Body of pancreas (tissue), 4 donors: Measurements from ENCODE around the gene MAB21L3. TPM values are rescaled to one million over a fixed set of nuclear protein-coding genes. Genes with fewer than 3 reads are reported as not detected.
A peak's percentile ranks its signal among the peaks of the same experiment; 100 is the strongest.

Experiments used
- ATAC-seq: fragments of 150-250 bp; one replicate; pipeline ENCODE4 v1.9.1; 2016
- DNase-seq, 4 donors: peaks; one replicate each; pipeline ENCODE4 v3.0.0-alpha.2; 2019
- H3K27ac ChIP-seq, 4 donors: fragments of 200-600 bp; sonication (generic); 1 replicate in 3 of 4; 2 replicates in 1 of 4; pipeline versions ENCODE4 v1.5.1 to v1.6.1; 2016 to 2019; ENCODE audit warnings: mild to moderate bottlenecking in 1 of 4, mixed read lengths in 1 of 4, moderate library complexity in 1 of 4
- H3K27me3 ChIP-seq, 2 donors: fragments of 200-600 bp; sonication (generic); one replicate each; pipeline ENCODE4 v1.6.0; 2016; ENCODE audit warnings: mild to moderate bottlenecking in 1 of 2
- H3K36me3 ChIP-seq, 2 donors: fragments of 200-600 bp; sonication (generic); replicated peaks in 1 of 2; 2 replicates each; pipeline ENCODE4 v1.5.1; 2016; ENCODE audit warnings: low read depth in 2 of 2; ENCODE audit not compliant: insufficient read depth in 1 of 2
- H3K4me1 ChIP-seq: fragments of 200-600 bp; sonication (generic); one replicate; pipeline ENCODE4 v1.6.0; 2016
- H3K4me3 ChIP-seq, 2 donors: fragments of 200-600 bp; sonication (generic); 1 replicate in 1 of 2; 2 replicates in 1 of 2; pipeline ENCODE4 v1.5.1; 2016 to 2019
- H3K9me3 ChIP-seq, 3 donors: fragments of 200-600 bp; sonication (generic); 1 replicate in 2 of 3; 2 replicates in 1 of 3; pipeline ENCODE4 v1.5.1; 2016
- POLR2A ChIP-seq, 3 donors: fragments of 450-650 bp; IDR thresholded peaks; one replicate each; pipeline ENCODE4 v1.6.1; 2016; ENCODE audit warnings: antibody characterized with exemption in 3 of 3, mild to moderate bottlenecking in 2 of 3
- WGBS, 2 donors: methylation state at CpG; one replicate each; pipeline ENCODE4 v1.1.5; 2017; 5-methylcytosine and 5-hydroxymethylcytosine counted together
- intact Hi-C: fragments of 100-400 bp; cut with DNase I; formaldehyde crosslinking; loops from one replicate; pipeline ENCODE4 v1.15.1; 2023
- total RNA-seq, 2 donors: library from RNA; depleted of rRNA; stranded (reverse); fragments of >200 nt; gene quantifications; one replicate each; pipeline ENCODE4 v1.1.0, GENCODE V29; 2016
- TF ChIP-seq, protein P1 (sequence below), 7 experiments: fragments of 450-650 bp in 4 of 7; fragments of 200-600 bp in 3 of 7; sonication (generic) in 3 of 7; IDR thresholded peaks; one replicate each; pipeline ENCODE4 v1.5.1; 2016 to 2019; ENCODE audit warnings: antibody characterized with exemption in 7 of 7

Gene MAB21L3
- total RNA-seq, 2 donors from 2014 or later = not detected

DNA sequence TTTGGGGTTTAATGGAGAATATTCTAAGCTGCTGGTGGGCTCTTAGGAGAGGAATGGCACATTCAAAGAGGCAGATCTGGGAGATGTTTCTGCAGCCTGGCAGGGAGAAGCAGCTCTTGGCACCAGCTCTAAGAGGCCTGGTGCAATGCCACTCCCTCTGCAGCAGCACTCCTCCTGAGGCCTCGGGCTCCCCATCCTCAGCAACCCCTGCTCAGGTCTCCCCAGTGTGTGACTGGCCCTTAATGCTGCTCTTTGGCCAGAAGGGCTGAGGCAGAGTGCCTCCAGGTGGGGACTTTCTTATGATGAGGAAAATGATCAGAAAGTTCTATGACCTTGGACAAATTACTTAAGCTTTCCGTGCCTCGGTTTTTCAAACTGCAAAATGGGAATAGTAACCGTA is 55.5 kb downstream of the MAB21L3 start:
- Histone ChIP-seq H3K27ac (no peak overlapping the region), H3K27me3 (no peaks in the 10 kb centered on the region), H3K36me3 (no peaks in the 10 kb centered on the region), H3K4me1 (peaks cover 14% of the 10 kb centered on the region), H3K9me3 (no peaks in the 10 kb centered on the region), H3K4me3 (no peak overlapping the region)
- DNase-seq (no peak), ATAC-seq (no peak)
- intact Hi-C loops = no loop called here
- WGBS, 2 donors = 81 to 87% methylated on average over 4 of the region's 4 CpGs
- TF ChIP-seq POLR2A (IDR thresholded peaks at IDR 0.05) = no peak
- TF ChIP-seq, protein P1, sequence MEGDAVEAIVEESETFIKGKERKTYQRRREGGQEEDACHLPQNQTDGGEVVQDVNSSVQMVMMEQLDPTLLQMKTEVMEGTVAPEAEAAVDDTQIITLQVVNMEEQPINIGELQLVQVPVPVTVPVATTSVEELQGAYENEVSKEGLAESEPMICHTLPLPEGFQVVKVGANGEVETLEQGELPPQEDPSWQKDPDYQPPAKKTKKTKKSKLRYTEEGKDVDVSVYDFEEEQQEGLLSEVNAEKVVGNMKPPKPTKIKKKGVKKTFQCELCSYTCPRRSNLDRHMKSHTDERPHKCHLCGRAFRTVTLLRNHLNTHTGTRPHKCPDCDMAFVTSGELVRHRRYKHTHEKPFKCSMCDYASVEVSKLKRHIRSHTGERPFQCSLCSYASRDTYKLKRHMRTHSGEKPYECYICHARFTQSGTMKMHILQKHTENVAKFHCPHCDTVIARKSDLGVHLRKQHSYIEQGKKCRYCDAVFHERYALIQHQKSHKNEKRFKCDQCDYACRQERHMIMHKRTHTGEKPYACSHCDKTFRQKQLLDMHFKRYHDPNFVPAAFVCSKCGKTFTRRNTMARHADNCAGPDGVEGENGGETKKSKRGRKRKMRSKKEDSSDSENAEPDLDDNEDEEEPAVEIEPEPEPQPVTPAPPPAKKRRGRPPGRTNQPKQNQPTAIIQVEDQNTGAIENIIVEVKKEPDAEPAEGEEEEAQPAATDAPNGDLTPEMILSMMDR (IDR thresholded peaks at IDR 0.05) = no peak

DNA sequence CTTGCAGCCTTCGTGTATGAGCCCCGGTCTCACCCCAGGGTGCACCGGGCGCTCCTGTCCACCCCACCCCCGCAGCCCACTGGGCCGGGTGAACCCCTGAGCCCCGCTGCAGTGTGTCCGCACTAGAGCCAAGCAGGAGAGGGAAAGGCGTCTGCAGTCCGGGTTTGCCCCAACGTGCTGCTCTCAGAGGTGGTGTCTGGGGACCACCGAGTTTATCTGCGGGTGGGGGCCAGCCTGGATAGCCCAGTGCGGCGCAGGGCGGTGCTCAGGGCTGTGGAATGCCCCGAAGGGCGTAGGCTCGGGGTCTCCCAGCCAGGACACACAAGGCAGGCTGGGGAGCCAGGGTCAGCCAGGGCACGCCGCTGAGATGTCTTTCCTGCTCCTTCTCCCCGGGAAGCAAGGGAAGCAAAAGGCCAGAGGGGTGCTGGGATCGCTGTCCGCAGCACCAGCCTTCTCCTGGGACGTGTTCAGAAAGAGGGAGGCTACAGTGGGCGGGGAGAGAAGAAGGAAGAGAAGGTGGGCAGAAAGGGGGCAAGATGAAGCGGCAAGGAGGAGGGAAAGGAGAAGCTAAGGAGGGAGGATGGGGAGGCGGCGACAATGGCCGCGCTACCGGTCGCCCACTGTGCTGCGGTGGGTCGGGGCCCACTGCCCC is 56.6 kb downstream of the MAB21L3 start:
- no peaks in the 10 kb centered on the region for H3K9me3 ChIP-seq
- DNase-seq (peak in 3 of 4 donors; percentile 23 to 36 (median 31)), ATAC-seq (peak; percentile 15)
- peak overlapping the region; percentile 30 to 36 for H3K4me3 ChIP-seq
- WGBS, 2 donors = 7 to 27% methylated on average over 15 to 35 of the region's 35 CpGs
- no peaks in the 10 kb centered on the region for H3K27me3 ChIP-seq
- H3K4me1 ChIP-seq = peaks cover 14% of the 10 kb centered on the region
- TF ChIP-seq POLR2A (IDR thresholded peaks at IDR 0.05) = no peak
- TF ChIP-seq, protein P1 (IDR thresholded peaks at IDR 0.05) = no peak
- H3K27ac ChIP-seq = peak overlapping the region in 3 of 4 donors; percentile 48 to 66 (median 59)
- intact Hi-C loops = no loop called here
- no peaks in the 10 kb centered on the region for H3K36me3 ChIP-seq

DNA sequence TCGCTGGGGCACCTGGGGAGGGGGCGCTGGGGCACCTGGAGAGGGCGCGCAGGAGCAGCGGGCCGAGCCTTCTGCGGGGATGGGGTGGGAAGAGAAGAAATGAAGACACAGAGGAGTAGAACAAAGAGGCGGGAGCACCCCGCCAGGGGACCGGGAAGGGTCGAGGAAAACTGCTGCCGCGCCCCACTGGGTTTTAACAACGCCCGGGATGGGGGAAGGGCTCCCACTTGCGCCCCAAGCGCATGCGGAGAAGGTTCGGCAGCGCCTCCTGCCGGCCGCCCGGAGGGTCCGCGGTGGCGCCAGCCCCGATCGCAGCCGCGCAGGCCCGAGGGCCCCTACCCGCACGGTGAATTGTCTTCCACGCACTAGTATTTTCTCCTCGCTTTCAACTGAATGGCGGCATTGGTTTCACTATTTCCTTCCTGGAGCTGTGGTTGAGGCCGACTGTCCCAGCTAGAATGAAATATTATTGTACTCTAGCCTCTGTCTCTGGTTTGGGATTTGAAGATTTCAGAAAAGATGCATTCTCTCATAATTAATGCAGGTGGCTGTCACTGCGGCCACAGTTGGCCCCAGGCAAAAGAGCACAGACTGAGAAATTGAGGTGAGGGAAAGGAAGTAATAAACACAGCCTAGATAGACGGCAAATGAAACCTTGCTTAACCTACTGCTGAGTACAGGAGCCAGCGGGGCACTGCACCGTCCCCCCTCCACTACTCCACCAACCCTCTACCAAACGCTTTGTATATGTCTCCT is 57.3 kb downstream of the MAB21L3 start:
- 9 to 19% methylated on average over 15 to 29 of the region's 42 CpGs for WGBS, 2 donors
- ATAC-seq (peak; percentile 94), DNase-seq (peak; percentile 87 to 90 (median 88))
- Histone ChIP-seq H3K4me3 (peak overlapping the region; percentile 30 to 36), H3K27ac (peak overlapping the region in 3 of 4 donors; percentile 48 to 66 (median 59)), H3K27me3 (no peaks in the 10 kb centered on the region), H3K4me1 (peaks cover 14% of the 10 kb centered on the region), H3K36me3 (no peaks in the 10 kb centered on the region), H3K9me3 (no peaks in the 10 kb centered on the region)
- TF ChIP-seq POLR2A (IDR thresholded peaks at IDR 0.05) = peak in 2 of 3 donors; percentile 37 to 43
- TF ChIP-seq, protein P1 (IDR thresholded peaks at IDR 0.05) = peak; percentile 86 to 97 (median 96)
- intact Hi-C loops = no loop called here

DNA sequence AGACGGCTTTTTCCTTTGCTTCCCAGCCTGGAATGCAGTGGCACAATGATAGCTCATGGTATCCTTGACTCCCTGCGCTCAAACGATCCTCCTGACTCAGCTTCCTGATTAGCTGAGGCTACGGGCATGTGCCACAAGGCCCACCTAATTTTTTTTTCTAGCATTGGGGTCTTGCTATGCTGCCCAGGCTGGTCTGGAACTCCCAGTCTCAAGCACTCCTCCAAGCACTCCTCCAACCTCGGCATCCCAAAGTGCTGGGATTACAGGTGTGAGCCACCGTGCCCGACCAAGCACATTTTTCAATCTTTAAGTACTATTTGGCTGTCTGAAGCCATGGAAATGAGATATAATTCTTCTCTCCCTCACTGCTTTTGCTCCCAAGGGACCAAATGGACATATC is 58.7 kb downstream of the MAB21L3 start:
- no peaks in the 10 kb centered on the region for H3K36me3 ChIP-seq
- no peaks in the 10 kb centered on the region for H3K27me3 ChIP-seq
- no peaks in the 10 kb centered on the region for H3K9me3 ChIP-seq
- DNase-seq (no peak), ATAC-seq (no peak)
- TF ChIP-seq, protein P1 (IDR thresholded peaks at IDR 0.05) = no peak
- no peak for TF ChIP-seq POLR2A (IDR thresholded peaks at IDR 0.05)
- intact Hi-C loops = no loop called here
- no peak overlapping the region for H3K4me3 ChIP-seq
- H3K27ac ChIP-seq = no peak overlapping the region
- 84 to 93% methylated on average over 7 of the region's 7 CpGs for WGBS, 2 donors
- peaks cover 19% of the 10 kb centered on the region for H3K4me1 ChIP-seq
